Left cardiac atrium (tissue), 4 donors: ENCODE results near the gene DYNC1H1. TPM values are rescaled to one million over a fixed set of nuclear protein-coding genes. Genes with fewer than 3 reads are reported as not detected.
"Not testable (repeated sequence)": the region's sequence is repeated elsewhere in the genome, so short reads cannot be mapped to it uniquely, and the experiment has no call there.

Experiments used
- ATAC-seq, 2 donors: fragments of 200-7000 bp; cut with Tn5 transposase; one replicate each; pipeline ENCODE4 v1.9.1; 2020; ENCODE audit warnings: mild to moderate bottlenecking in 2 of 2, moderate library complexity in 2 of 2
- DNase-seq: peaks from one replicate; pipeline ENCODE4 v3.0.0-alpha.2; 2020
- intact Hi-C, 2 donors: fragments of 100-400 bp; cut with DNase I; formaldehyde crosslinking; loops; one replicate each; pipeline versions ENCODE4 v1.14.1 to v1.15.1; 2022 to 2023
- total RNA-seq, 2 donors: library from RNA; stranded (reverse); fragmentation: NEBNext Ultra II Directional; extraction: Animal tissue kit (Norgen Biotek cat#: 25700); gene quantifications; one replicate each; pipeline ENCODE4 v1.2.1, GENCODE V29; 2021
- donor health status: DM: no; HTN: yes; CAD: no.
- donor health status: DM: no; HTN: yes; CAD: no; lungs with severe emphysema.
- donor health status: DM: yes; HTN: yes; CAD: no.
- donor health status: Dilated cardiomyopathy.

The DYNC1H1 gene
- total RNA-seq, 2 donors from 2014 or later: 298 to 361 TPM

- ATAC-seq: no peak
- DNase-seq: no peak
- intact Hi-C loops: loop anchor here (5.0 to 10.0 kb wide), 3 partner anchors 137 to 253 kb away; partner anchors contain the start of gene PPP2R5C (in 2 of the 2)
These were observed 4.1 kb upstream of the DYNC1H1 start for GRCh38 chr14:101960225-101960624.

- intact Hi-C loops: loop anchor here (5.0 to 10.0 kb wide), 3 partner anchors 136 to 254 kb away; partner anchors contain the start of gene PPP2R5C (in 2 of the 2)
- ATAC-seq (peak in 1 of 2 donors; percentile 7), DNase-seq (peak; percentile 82)
These were observed 3.2 kb upstream of the DYNC1H1 start for GRCh38 chr14:101961011-101961721.

- no peak for ATAC-seq
- DNase-seq: no peak
- intact Hi-C loops: loop anchor here (5.0 to 10.0 kb wide), 3 partner anchors 135 to 255 kb away; partner anchors contain the start of gene PPP2R5C (in 2 of the 2)
These were observed 2.4 kb upstream of the DYNC1H1 start for GRCh38 chr14:101961746-101962502.

GRCh38 chr14:101962503-101962874 lies 1.9 kb upstream of the DYNC1H1 start:
- ATAC-seq (no peak), DNase-seq (peak; percentile 70)
- intact Hi-C loops: loop anchor here (5.0 to 10.0 kb wide), 3 partner anchors 135 to 255 kb away; partner anchors contain the start of gene PPP2R5C (in 2 of the 2)

- DNase-seq: no peak
- intact Hi-C loops: loop anchor here (5.0 to 10.0 kb wide), 3 partner anchors 134 to 256 kb away; partner anchors contain the start of gene PPP2R5C (in 2 of the 2)
- no peak for ATAC-seq
These were observed 1.3 kb upstream of the DYNC1H1 start for GRCh38 chr14:101963052-101963451.

- DNase-seq: no peak
- ATAC-seq: no peak
- intact Hi-C loops: loop anchor here (5.0 to 10.0 kb wide), 3 partner anchors 134 to 256 kb away; partner anchors contain the start of gene PPP2R5C (in 2 of the 2)
These were observed 597 bp upstream of the DYNC1H1 start for GRCh38 chr14:101963656-101964296.

GRCh38 chr14:101965181-101965544 lies 790 bp downstream of the DYNC1H1 start:
- intact Hi-C loops: loop anchor here (10.0 kb wide), 1 partner anchor 200 kb away; the partner anchor contains the start of gene PPP2R5C (in 2 of the 2)
- ATAC-seq (peak; percentile 48 to 64), DNase-seq (peak; percentile 80)

GRCh38 chr14:101965770-101966722 lies 1.7 kb downstream of the DYNC1H1 start:
- intact Hi-C loops: loop anchor here (10.0 kb wide), 1 partner anchor 201 kb away; the partner anchor contains the start of gene PPP2R5C (in 2 of the 2)
- ATAC-seq: no peak

GRCh38 chr14:101966742-101967141 lies 2.4 kb downstream of the DYNC1H1 start:
- DNase-seq (no peak), ATAC-seq (no peak)
- intact Hi-C loops: loop anchor here (10.0 kb wide), 1 partner anchor 202 kb away; the partner anchor contains the start of gene PPP2R5C (in 2 of the 2)

More at GRCh38 chr14:101965770-101966722, 1.7 kb downstream of the DYNC1H1 start:
- DNase-seq: no peak

- ATAC-seq: no peak
- intact Hi-C loops: loop anchor here (10.0 kb wide), 1 partner anchor 203 kb away; the partner anchor contains the start of gene PPP2R5C (in 2 of the 2)
- DNase-seq: no peak
These were observed 3.8 kb downstream of the DYNC1H1 start for GRCh38 chr14:101968186-101968585.

GRCh38 chr14:101969481-101969880 lies 5.1 kb downstream of the DYNC1H1 start:
- DNase-seq (no peak), ATAC-seq (no peak)
- intact Hi-C loops: loop anchor here (10.0 kb wide), 1 partner anchor 205 kb away; the partner anchor contains the start of gene PPP2R5C (in 2 of the 2)

GRCh38 chr14:101970830-101971400 lies 6.5 kb downstream of the DYNC1H1 start:
- intact Hi-C loops: loop anchor here in 1 of 2 donors (5.0 kb wide), 1 partner anchor 116 kb away; the partner anchor contains the start of gene HSP90AA1
- ATAC-seq (no peak), DNase-seq (no peak)

- ATAC-seq, DNase-seq: not testable (repeated sequence)
- intact Hi-C loops: loop anchor here in 1 of 2 donors (5.0 kb wide), 1 partner anchor 116 kb away; the partner anchor contains the start of gene HSP90AA1
These were observed 7.1 kb downstream of the DYNC1H1 start for GRCh38 chr14:101971458-101971857.

- peak; percentile 98 to 99 for ATAC-seq
- intact Hi-C loops: loop anchor here in 1 of 2 donors (5.0 kb wide), 1 partner anchor 115 kb away; the partner anchor contains the start of gene HSP90AA1
- peak; percentile 89 for DNase-seq
These were observed 7.9 kb downstream of the DYNC1H1 start for GRCh38 chr14:101972126-101972866.

GRCh38 chr14:101973356-101973755 lies 9.0 kb downstream of the DYNC1H1 start:
- ATAC-seq (peak in 1 of 2 donors; percentile 8), DNase-seq (no peak)
- intact Hi-C loops: loop anchor here in 1 of 2 donors (5.0 kb wide), 1 partner anchor 114 kb away; the partner anchor contains the start of gene HSP90AA1

- DNase-seq (no peak), ATAC-seq (no peak)
- intact Hi-C loops: no loop called here
These were observed 10.9 kb downstream of the DYNC1H1 start for GRCh38 chr14:101975231-101975630.
